HG03571 (cell line): ENCODE measurements around the gene SMCO1.
"Not testable (repeated sequence)": the region's sequence is repeated elsewhere in the genome, so short reads cannot be mapped to it uniquely, and the experiment has no call there.

Experiments used
- ATAC-seq: cut with Tn5 transposase; IDR thresholded peaks from one replicate; pipeline ENCODE4 v1.9.1; 2021; ENCODE audit not compliant: unreplicated experiment

The SMCO1 gene

GRCh38 chr3:196514913-196515621, at the start of gene SMCO1:
Gene SMCO1, minus strand, starts transcription at chr3:196515346. Its CDS starts 137 bp downstream, at chr3:196515209.
- no peak for ATAC-seq

- no peak for ATAC-seq
These were observed 48.6 kb upstream of the SMCO1 start for GRCh38 chr3:196563721-196564225.

- ATAC-seq = no peak
These were observed 44.7 kb upstream of the SMCO1 start for GRCh38 chr3:196559826-196560225.

GRCh38 chr3:196558476-196558875, 43.3 kb upstream of the SMCO1 start:
- no peak for ATAC-seq

GRCh38 chr3:196557236-196557635, 42.1 kb upstream of the SMCO1 start:
- ATAC-seq = no peak

GRCh38 chr3:196555295-196555694, 40.1 kb upstream of the SMCO1 start:
- ATAC-seq = no peak

- no peak for ATAC-seq
These were observed 39.1 kb upstream of the SMCO1 start for GRCh38 chr3:196554205-196554604.

- ATAC-seq = no peak
These were observed 38.4 kb upstream of the SMCO1 start for GRCh38 chr3:196553551-196553950.

GRCh38 chr3:196552253-196552652, 37.1 kb upstream of the SMCO1 start:
- no peak for ATAC-seq

- ATAC-seq = not testable (repeated sequence)
These were observed 35.0 kb upstream of the SMCO1 start for GRCh38 chr3:196550172-196550571.

- not testable (repeated sequence) for ATAC-seq
These were observed 34.2 kb upstream of the SMCO1 start for GRCh38 chr3:196549312-196549711.

GRCh38 chr3:196547067-196547466, 31.9 kb upstream of the SMCO1 start:
- no peak for ATAC-seq

- ATAC-seq = no peak
These were observed 31.4 kb upstream of the SMCO1 start for GRCh38 chr3:196546537-196546936.

- no peak for ATAC-seq
These were observed 29.4 kb upstream of the SMCO1 start for GRCh38 chr3:196544491-196544992.

- ATAC-seq = no peak
These were observed 26.7 kb upstream of the SMCO1 start for GRCh38 chr3:196541684-196542445.

- ATAC-seq = no peak
These were observed 22.3 kb upstream of the SMCO1 start for GRCh38 chr3:196537319-196537984.

GRCh38 chr3:196533260-196533681, 18.1 kb upstream of the SMCO1 start:
- no peak for ATAC-seq

GRCh38 chr3:196531418-196531817, 16.3 kb upstream of the SMCO1 start:
- ATAC-seq = no peak

- no peak for ATAC-seq
These were observed 13.6 kb upstream of the SMCO1 start for GRCh38 chr3:196528639-196529233.

- ATAC-seq = no peak
These were observed 10.0 kb upstream of the SMCO1 start for GRCh38 chr3:196525141-196525540.

GRCh38 chr3:196524527-196524926, 9.4 kb upstream of the SMCO1 start:
- ATAC-seq = no peak
